Measurements from ENCODE around the gene MBD5.

DNA sequence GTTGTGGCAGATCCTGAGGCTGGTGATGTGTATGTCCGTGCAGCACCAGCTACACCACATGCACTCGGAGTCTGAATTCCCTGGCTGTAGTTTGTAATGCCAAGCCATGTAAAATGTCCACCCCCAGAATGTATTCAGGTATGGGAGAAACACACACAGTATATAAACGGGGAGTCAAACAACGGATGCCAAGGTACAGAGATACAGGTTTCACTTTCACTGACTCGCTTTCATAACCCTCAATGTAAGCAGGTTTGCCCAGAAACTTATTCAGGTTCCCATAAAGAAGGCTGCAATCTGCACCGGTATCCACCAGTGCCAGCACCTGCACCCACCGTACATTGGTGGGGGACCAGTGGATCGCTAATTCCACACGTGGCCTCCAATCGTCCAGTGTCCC lies 237.2 kb downstream of the MBD5 start:
- TF ChIP-seq, protein P1, sequence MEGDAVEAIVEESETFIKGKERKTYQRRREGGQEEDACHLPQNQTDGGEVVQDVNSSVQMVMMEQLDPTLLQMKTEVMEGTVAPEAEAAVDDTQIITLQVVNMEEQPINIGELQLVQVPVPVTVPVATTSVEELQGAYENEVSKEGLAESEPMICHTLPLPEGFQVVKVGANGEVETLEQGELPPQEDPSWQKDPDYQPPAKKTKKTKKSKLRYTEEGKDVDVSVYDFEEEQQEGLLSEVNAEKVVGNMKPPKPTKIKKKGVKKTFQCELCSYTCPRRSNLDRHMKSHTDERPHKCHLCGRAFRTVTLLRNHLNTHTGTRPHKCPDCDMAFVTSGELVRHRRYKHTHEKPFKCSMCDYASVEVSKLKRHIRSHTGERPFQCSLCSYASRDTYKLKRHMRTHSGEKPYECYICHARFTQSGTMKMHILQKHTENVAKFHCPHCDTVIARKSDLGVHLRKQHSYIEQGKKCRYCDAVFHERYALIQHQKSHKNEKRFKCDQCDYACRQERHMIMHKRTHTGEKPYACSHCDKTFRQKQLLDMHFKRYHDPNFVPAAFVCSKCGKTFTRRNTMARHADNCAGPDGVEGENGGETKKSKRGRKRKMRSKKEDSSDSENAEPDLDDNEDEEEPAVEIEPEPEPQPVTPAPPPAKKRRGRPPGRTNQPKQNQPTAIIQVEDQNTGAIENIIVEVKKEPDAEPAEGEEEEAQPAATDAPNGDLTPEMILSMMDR (IDR thresholded peaks at IDR 0.05): no peak
- no peak for TF ChIP-seq POLR2A (IDR thresholded peaks at IDR 0.05)
